Coronary artery (tissue), 2 donors: ENCODE measurements around the gene FAM219A.
"Not testable (repeated sequence)": the region's sequence is repeated elsewhere in the genome, so short reads cannot be mapped to it uniquely, and the experiment has no call there.

Experiments
- DNase-seq: peaks from one replicate; pipeline ENCODE4 v3.0.0-alpha.2; 2017; ENCODE audit warnings: low spot score
- H3K27ac ChIP-seq, 2 donors: fragments of 200-600 bp; sonication (generic); one replicate each; pipeline ENCODE4 v1.5.1; 2016 to 2019
- H3K4me3 ChIP-seq: fragments of 200-600 bp; sonication (generic); 2 replicates; pipeline ENCODE4 v1.5.1; 2016; ENCODE audit warnings: mild to moderate bottlenecking, moderate library complexity
- TF ChIP-seq, protein P1 (sequence below): fragments of 200-600 bp; sonication (generic); IDR thresholded peaks from one replicate; pipeline ENCODE4 v1.5.1; 2019; ENCODE audit warnings: antibody characterized with exemption

The FAM219A gene

GRCh38 chr9:34366365-34366764 is 92.0 kb downstream of the FAM219A start:
- TF ChIP-seq, protein P1, sequence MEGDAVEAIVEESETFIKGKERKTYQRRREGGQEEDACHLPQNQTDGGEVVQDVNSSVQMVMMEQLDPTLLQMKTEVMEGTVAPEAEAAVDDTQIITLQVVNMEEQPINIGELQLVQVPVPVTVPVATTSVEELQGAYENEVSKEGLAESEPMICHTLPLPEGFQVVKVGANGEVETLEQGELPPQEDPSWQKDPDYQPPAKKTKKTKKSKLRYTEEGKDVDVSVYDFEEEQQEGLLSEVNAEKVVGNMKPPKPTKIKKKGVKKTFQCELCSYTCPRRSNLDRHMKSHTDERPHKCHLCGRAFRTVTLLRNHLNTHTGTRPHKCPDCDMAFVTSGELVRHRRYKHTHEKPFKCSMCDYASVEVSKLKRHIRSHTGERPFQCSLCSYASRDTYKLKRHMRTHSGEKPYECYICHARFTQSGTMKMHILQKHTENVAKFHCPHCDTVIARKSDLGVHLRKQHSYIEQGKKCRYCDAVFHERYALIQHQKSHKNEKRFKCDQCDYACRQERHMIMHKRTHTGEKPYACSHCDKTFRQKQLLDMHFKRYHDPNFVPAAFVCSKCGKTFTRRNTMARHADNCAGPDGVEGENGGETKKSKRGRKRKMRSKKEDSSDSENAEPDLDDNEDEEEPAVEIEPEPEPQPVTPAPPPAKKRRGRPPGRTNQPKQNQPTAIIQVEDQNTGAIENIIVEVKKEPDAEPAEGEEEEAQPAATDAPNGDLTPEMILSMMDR, result no peak
- DNase-seq, result no peak
- Histone ChIP-seq H3K27ac (no peak overlapping the region), H3K4me3 (no peak overlapping the region)

DNA sequence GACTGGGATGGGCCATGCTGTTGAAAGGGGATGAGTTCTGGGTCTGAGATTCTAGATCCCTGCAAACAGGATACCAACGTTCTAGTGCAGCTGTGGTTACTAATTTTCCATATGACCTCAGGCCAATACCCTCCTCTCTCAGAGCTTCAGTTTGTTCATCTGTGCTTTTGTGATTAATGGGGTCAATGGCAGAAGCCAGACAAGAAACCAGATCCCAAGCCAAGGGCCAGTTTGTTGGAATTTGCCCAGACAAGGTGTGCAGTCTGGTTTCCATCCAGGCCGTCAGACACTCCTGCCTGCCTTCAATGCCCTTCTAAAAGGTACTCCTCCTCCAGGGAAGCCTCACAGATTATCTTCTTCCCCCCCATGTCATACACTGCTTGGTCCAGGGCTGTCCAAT is 93.1 kb downstream of the FAM219A start:
- no peak for DNase-seq
- TF ChIP-seq, protein P1, result no peak
- Histone ChIP-seq H3K27ac (no peak overlapping the region), H3K4me3 (no peak overlapping the region)

DNA sequence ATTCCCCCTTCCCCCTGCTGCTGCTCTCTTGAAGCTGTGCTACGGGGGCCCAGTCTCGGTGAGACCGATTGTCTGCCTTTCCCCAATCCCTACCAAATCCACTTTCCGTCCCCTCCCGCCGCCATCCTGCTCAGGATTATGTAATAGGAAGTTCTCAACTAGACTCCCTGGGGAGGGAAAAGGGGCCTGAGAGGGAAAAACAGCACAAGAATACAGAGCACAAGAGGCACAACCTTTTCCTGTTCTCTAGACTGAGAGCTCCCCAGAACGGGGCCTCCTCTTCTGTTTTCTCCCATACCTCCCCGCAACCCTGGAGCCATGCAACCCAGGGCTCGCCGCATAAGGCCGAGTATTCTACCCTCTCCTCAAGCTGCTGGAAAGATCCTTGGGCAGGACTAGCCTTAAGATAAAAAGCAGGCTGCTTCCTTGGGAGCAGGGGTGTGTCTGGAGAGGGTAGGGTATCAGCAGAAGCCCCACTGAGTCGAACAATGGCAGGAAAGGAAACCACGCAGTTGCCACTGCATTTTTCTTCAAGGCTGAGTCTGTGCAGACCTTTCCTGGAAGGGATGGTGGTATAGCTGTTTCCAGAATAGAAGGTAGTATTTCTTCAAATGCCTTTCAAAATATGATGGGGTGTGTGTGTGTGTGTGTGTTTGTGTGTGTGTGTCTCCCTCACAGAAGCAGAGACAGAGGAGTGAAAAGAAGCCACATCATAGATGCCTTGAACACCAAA is 94.6 kb downstream of the FAM219A start:
- Histone ChIP-seq H3K4me3 (no peak overlapping the region), H3K27ac (peak overlapping the region in 1 of 2 donors; percentile 20)
- DNase-seq, result peak; percentile 49
- TF ChIP-seq, protein P1, result no peak

GRCh38 chr9:34362614-34363214 is 95.7 kb downstream of the FAM219A start:
- H3K27ac ChIP-seq, result no peak overlapping the region
- no peak overlapping the region for H3K4me3 ChIP-seq
- TF ChIP-seq, protein P1, result no peak
- DNase-seq, result peak; percentile 38

- H3K4me3 ChIP-seq, H3K27ac ChIP-seq: not testable (repeated sequence)
- peak; percentile 8 for DNase-seq
These were observed 105.4 kb downstream of the FAM219A start for GRCh38 chr9:34352957-34353356.

DNA sequence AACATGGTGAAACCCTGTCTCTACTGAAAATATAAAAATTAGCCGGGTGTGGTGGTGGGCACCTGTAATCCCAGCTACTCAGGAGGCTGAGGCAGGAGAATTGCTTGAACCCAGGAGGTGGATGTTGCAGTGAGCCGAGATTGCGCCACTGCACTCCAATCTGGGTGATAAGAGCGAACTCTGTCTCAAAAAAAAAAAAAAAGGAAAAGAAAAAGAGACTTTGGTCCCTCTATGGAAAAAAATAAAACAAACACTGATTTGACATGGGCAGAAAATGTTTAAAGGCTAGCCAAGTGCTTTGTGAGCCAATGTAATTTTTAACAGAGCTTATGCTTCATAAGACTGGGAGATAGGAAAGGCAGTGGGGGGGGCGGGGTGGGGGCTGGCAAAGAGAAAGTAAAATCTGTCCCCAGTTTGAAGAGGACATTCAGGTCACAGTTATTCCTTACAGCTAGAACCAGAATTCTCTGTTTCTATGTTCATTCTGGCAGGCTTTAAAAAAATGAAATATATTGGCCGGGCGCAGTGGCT is 106.2 kb downstream of the FAM219A start:
- DNase-seq, result peak; percentile 7

DNA sequence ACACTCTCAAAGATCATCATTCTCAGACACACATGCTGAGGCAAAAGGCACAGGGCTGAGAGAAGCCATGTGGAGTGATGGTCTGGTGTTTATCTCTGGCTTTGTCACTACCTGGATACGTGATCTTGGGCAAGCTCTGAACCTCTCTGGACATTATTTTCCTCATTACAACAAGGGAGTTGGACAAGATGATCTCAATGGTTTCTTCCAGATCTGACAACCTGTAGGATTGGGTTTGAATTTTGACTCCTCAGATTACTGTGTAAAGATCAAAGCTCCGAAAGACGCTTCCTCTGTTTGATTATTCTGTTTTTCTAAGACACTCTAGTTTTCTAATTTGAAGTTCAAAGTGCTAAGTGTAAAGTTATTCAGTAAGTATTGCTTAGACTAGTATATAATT is 109.0 kb downstream of the FAM219A start:
- TF ChIP-seq, protein P1, result no peak
- no peak overlapping the region for H3K4me3 ChIP-seq
- DNase-seq, result no peak
- no peak overlapping the region for H3K27ac ChIP-seq

More for the DNA sequence above, 106.2 kb downstream of the FAM219A start:
- not testable (repeated sequence) for H3K27ac ChIP-seq, H3K4me3 ChIP-seq
